Keratinocyte (primary cell): Measurements from ENCODE around the gene SPRING1. TPM values are rescaled to one million over a fixed set of nuclear protein-coding genes. Genes with fewer than 3 reads are reported as not detected.

Source experiments
- DNase-seq: peaks from one replicate; pipeline ENCODE4 v3.0.0-alpha.2; 2011; ENCODE audit warnings: low read depth, missing footprints, low spot score
- FAIRE-seq: peaks from 2 replicates; lab custom pipeline; 2011; peaks lifted over from hg19 to GRCh38; lab: Jason Lieb, UNC
- H2AFZ ChIP-seq: 2 replicates; pipeline ENCODE4 v1.6.0; 2012; ENCODE audit warnings: low read length, control low read depth, inconsistent platforms; ENCODE audit not compliant: control insufficient read depth
- H3K27ac ChIP-seq: 2 replicates; pipeline ENCODE4 v1.5.1; 2011; ENCODE audit warnings: low read length; ENCODE audit not compliant: control insufficient read depth, insufficient read depth
- H3K27me3 ChIP-seq: 3 replicates; pipeline ENCODE4 v1.6.0; 2011; ENCODE audit warnings: low read length; ENCODE audit not compliant: control insufficient read depth, insufficient read depth; ENCODE audit errors: extremely low read depth
- H3K36me3 ChIP-seq, 2 experiments: 2 replicates in 1 of 2; 3 replicates in 1 of 2; pipeline ENCODE4 v1.5.1; 2011; ENCODE audit warnings: low read length in 2 of 2, mild to moderate bottlenecking in 1 of 2; ENCODE audit not compliant: control insufficient read depth in 2 of 2, insufficient read depth in 2 of 2; ENCODE audit errors: extremely low read depth in 1 of 2
- H3K4me1 ChIP-seq: 3 replicates; pipeline ENCODE4 v1.5.1; 2011; ENCODE audit warnings: low read length; ENCODE audit not compliant: control insufficient read depth, insufficient read depth; ENCODE audit errors: extremely low read depth
- H3K4me2 ChIP-seq: 3 replicates; pipeline ENCODE4 v1.6.0; 2011; ENCODE audit warnings: low read depth, low read length; ENCODE audit not compliant: control insufficient read depth, insufficient read depth; ENCODE audit errors: extremely low read depth
- H3K4me3 ChIP-seq, 3 experiments: fragments of 200-600 bp in 1 of 3; sonication (generic) in 1 of 3; 2 replicates in 2 of 3; 3 replicates in 1 of 3; pipeline ENCODE4 v1.5.1; 2011 to 2016; ENCODE audit warnings: low read length in 3 of 3, mild to moderate bottlenecking in 3 of 3, control low read depth in 2 of 3, inconsistent platforms in 1 of 3, low read depth in 1 of 3, mixed read lengths in 1 of 3, mixed run types in 1 of 3, moderate library complexity in 1 of 3; ENCODE audit not compliant: control insufficient read depth in 2 of 3, insufficient read depth in 2 of 3; ENCODE audit errors: extremely low read depth in 1 of 3
- H3K79me2 ChIP-seq: 2 replicates; pipeline ENCODE4 v1.6.0; 2012; ENCODE audit warnings: low read length; ENCODE audit not compliant: control insufficient read depth, insufficient read depth
- H3K9ac ChIP-seq: 3 replicates; pipeline ENCODE4 v1.6.0; 2011; ENCODE audit warnings: low read length; ENCODE audit not compliant: control insufficient read depth, insufficient read depth; ENCODE audit errors: extremely low read depth
- H3K9me1 ChIP-seq: 3 replicates; pipeline ENCODE4 v1.6.0; 2011; ENCODE audit warnings: low read length; ENCODE audit not compliant: control insufficient read depth, insufficient read depth; ENCODE audit errors: extremely low read depth
- H3K9me3 ChIP-seq: 2 replicates; pipeline ENCODE4 v1.5.1; 2012; ENCODE audit warnings: low read depth, low read length; ENCODE audit not compliant: control insufficient read depth
- H4K20me1 ChIP-seq: 3 replicates; pipeline ENCODE4 v1.6.0; 2011; ENCODE audit warnings: low read length; ENCODE audit not compliant: control insufficient read depth, insufficient read depth; ENCODE audit errors: extremely low read depth
- EZH2 ChIP-seq: IDR thresholded peaks from one replicate; pipeline ENCODE4 v1.6.1; 2012; ENCODE audit warnings: inconsistent platforms, mild to moderate bottlenecking, low read length, moderate library complexity
- dilution Hi-C: fragments of 300-500 bp; cut with MboI; formaldehyde crosslinking; loops from one replicate; pipeline ENCODE4 v1.7.0; 2020; ENCODE audit warnings: low sequenced_read_pairs; ENCODE audit not compliant: extremely low pct_ligation_motif_present
- polyA plus RNA-seq, 5 experiments: library from polyadenylated mRNA; depleted of rRNA in 3 of 5; stranded (reverse) in 3 of 5; stranded (forward) in 1 of 5; unstranded in 1 of 5; fragments of >200 nt; gene quantifications; 1 replicate in 1 of 5; 2 replicates in 3 of 5; 3 replicates in 1 of 5; pipeline versions ENCODE4 v1.2.1 to v1.2.3, GENCODE V29; 2011 to 2012; ENCODE audit warnings: missing spikeins in 2 of 5, low read depth in 1 of 5, low replicate concordance in 1 of 5
- TF ChIP-seq, protein P1 (sequence below), 3 experiments: IDR thresholded peaks in 1 of 3; conservative IDR thresholded peaks in 1 of 3; optimal IDR thresholded peaks in 1 of 3; 2 replicates in 2 of 3; 3 replicates in 1 of 3; pipeline versions ENCODE3 to v1.5.1; 2011; ENCODE audit warnings: low read length in 3 of 3, mild to moderate bottlenecking in 3 of 3, moderate library complexity in 2 of 3, control low read depth in 1 of 3, inconsistent platforms in 1 of 3; ENCODE audit not compliant: insufficient read depth in 2 of 3; ENCODE audit errors: extremely low read depth in 1 of 3

The SPRING1 gene
- polyA plus RNA-seq, 1 donor (not counting 4 experiments of a cell fraction or from before 2014, with no cell fraction given) = 17.1 TPM

DNA sequence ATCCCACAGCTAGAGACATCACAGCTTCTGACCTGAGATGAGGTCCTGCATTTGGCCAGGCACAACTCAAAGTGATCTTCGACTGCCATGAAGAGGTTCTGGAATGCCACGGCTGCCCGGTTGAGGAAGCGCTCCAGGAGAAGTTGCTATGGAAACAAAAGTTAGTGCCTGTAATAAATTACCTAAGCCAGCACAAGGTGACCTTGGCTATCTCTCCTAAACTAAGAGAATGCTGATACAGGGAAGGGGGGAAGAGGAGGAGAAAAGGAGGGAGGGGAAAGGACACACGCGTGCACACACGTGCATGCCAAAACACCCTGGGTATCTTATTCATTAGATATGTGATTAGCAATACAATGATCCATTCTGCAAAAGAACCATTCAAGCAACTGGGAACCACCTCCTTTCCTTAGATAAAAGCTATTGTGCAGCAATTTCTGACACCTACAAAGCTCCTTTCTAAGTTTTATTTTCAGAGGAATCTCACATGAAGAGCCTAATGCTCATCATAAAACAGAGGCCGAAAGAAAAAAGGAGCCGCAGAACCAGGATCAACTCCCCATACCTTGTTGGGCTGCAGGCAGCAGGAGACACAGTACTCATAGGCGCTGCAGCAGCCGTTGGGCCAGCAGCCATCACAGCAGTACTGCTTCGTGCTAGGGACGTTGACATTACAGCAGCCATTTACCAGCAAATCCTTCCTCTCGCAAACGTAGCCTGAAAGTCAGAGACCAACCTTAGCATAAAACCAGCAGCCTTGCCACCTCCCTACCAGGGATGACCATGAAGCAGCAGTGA is 17.9 kb downstream of the SPRING1 start:
- dilution Hi-C loops = no loop called here

DNA sequence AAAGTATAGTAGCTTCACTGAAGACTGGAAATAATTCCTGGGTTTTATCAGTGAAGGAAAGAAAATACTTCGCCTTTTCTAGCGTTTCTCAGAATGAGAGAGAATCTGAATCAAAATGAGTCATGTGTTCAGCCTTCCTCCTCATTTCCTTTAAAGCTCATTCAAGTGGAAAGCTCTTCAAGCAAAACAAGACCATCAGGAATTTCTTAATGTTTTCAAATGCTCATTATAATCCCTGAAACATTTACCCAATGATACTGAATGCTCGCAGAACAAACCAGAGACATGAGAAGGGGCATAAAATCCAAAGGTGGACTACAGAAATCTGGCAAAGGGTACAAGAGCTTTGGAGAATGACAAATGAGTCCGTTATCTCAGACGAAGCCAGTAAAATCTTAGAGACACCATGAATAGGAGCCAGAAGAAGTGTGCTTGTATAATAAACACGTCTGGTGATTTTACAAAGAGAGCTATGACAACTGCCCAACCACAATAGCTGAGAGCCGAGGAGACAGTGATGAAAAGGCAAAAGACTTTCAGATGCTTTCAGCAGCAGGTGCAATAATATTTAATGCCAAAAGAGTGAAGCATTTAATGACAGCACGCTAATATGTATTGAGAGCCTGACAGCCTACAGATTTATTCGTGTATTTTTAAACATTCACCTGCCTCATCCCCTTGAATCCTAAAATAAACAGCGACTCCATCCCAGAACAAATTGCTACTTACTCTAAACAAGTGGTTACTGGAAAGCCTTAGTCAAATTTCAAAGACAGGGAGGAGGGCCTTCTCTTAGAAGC is 19.0 kb downstream of the SPRING1 start:
- Histone ChIP-seq H3K4me3 (no peak overlapping the region), H2AFZ (no peak overlapping the region), H3K4me1 (no peaks in the 10 kb centered on the region), H3K4me2 (no peak overlapping the region), H3K27ac (no peak overlapping the region), H4K20me1 (no peaks in the 10 kb centered on the region), H3K79me2 (no peaks in the 10 kb centered on the region), H3K9me3 (no peaks in the 10 kb centered on the region), H3K9ac (no peak overlapping the region), H3K36me3 (peaks cover 13 to 25% of the 10 kb centered on the region in 2 experiments), H3K27me3 (no peaks in the 10 kb centered on the region), H3K9me1 (no peaks in the 10 kb centered on the region)
- no peak for FAIRE-seq
- TF ChIP-seq, protein P1, sequence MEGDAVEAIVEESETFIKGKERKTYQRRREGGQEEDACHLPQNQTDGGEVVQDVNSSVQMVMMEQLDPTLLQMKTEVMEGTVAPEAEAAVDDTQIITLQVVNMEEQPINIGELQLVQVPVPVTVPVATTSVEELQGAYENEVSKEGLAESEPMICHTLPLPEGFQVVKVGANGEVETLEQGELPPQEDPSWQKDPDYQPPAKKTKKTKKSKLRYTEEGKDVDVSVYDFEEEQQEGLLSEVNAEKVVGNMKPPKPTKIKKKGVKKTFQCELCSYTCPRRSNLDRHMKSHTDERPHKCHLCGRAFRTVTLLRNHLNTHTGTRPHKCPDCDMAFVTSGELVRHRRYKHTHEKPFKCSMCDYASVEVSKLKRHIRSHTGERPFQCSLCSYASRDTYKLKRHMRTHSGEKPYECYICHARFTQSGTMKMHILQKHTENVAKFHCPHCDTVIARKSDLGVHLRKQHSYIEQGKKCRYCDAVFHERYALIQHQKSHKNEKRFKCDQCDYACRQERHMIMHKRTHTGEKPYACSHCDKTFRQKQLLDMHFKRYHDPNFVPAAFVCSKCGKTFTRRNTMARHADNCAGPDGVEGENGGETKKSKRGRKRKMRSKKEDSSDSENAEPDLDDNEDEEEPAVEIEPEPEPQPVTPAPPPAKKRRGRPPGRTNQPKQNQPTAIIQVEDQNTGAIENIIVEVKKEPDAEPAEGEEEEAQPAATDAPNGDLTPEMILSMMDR (optimal IDR thresholded peaks at IDR 0.05 in 1 of 3, IDR thresholded peaks at IDR 0.05 in 1 of 3, conservative IDR thresholded peaks at IDR 0.05 in 1 of 3; ENCODE audit: extremely low read depth in 1 of 3, insufficient read depth in 2 of 3, low read length in 3 of 3) = no peak
- TF ChIP-seq EZH2 = no peak
- dilution Hi-C loops = no loop called here
- no peak for DNase-seq

More for the DNA sequence above, 17.9 kb downstream of the SPRING1 start:
- Histone ChIP-seq H2AFZ (no peak overlapping the region), H3K4me1 (no peaks in the 10 kb centered on the region), H3K9me3 (no peaks in the 10 kb centered on the region), H3K27me3 (no peaks in the 10 kb centered on the region), H3K27ac (no peak overlapping the region), H3K79me2 (peaks cover 2% of the 10 kb centered on the region), H3K9me1 (no peaks in the 10 kb centered on the region), H3K36me3 (peaks cover 13 to 23% of the 10 kb centered on the region in 2 experiments), H3K4me3 (no peak overlapping the region), H3K9ac (no peak overlapping the region), H3K4me2 (no peak overlapping the region), H4K20me1 (no peaks in the 10 kb centered on the region)
- TF ChIP-seq EZH2 = no peak
- TF ChIP-seq, protein P1 (optimal IDR thresholded peaks at IDR 0.05 in 1 of 3, IDR thresholded peaks at IDR 0.05 in 1 of 3, conservative IDR thresholded peaks at IDR 0.05 in 1 of 3; ENCODE audit: extremely low read depth in 1 of 3, insufficient read depth in 2 of 3, low read length in 3 of 3) = no peak
- no peak for FAIRE-seq
- no peak for DNase-seq
